ENCODE measurements around the gene SGF29.

- TF ChIP-seq POLR2AphosphoS5 (IDR thresholded peaks at IDR 0.05; ENCODE audit: low read depth) (no peak), CTCF (conservative IDR thresholded peaks at IDR 0.05; ENCODE audit: low read depth in 2 of 2) (no peak), EZH2 (IDR thresholded peaks at IDR 0.05; ENCODE audit: low read depth, unreplicated experiment) (no peak), EZH2phosphoT487 (IDR thresholded peaks at IDR 0.05; ENCODE audit: unreplicated experiment) (no peak), CREB1 (CRISPR knock-in tag; IDR thresholded peaks at IDR 0.05; ENCODE audit: low read depth) (no peak), REST (IDR thresholded peaks at IDR 0.05; ENCODE audit: unreplicated experiment) (no peak), JUNB (IDR thresholded peaks at IDR 0.05; ENCODE audit: unreplicated experiment) (no peak), NANOG (IDR thresholded peaks at IDR 0.05; ENCODE audit: borderline replicate concordance) (no peak), ZNF114 (CRISPR knock-in tag; IDR thresholded peaks at IDR 0.05) (no peak), ZNF331 (CRISPR knock-in tag; IDR thresholded peaks at IDR 0.05; ENCODE audit: low read depth) (no peak), ETS1 (IDR thresholded peaks at IDR 0.05) (no peak)
Measured at GRCh38 chr16:28567292-28567691, 13.6 kb downstream of the SGF29 start.

Data from GM23338 (cell line).